ENCODE measurements around the gene IL10RB. TPM values are rescaled to one million over a fixed set of nuclear protein-coding genes. Genes with fewer than 3 reads are reported as not detected.

Gene IL10RB
- total RNA-seq, 1 donor from 2014 or later: 13.8 TPM

DNA sequence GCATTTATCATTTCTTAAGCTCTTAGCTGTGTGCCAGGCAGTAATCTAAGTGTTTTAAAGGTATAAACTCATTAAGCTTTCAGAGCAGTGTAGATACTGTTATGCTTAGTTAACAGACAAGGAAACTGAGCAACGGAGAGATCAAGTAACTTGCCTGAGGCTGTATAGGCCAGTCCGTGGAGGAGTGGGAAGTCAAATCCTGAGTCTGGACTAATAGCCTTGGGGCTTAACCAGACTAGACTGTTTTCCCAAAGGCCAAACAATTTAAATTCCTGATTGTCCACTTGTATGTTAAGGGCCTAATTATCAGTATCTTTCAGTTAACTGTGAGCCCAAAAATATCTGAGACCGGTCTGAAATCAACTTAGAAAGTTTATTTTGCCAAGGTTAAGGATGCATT, 61.2 kb downstream of the IL10RB start:
- Mint-ChIP-seq H3K36me3 (peaks cover 19% of the 10 kb centered on the region), H3K4me1 (ENCODE audit: unreplicated experiment) (peaks cover 10% of the 10 kb centered on the region), H3K27me3 (no peaks in the 10 kb centered on the region), H3K4me3 (no peak overlapping the region), H3K27ac (no peak overlapping the region), H3K9me3 (no peaks in the 10 kb centered on the region)
- TF ChIP-seq, protein P1, sequence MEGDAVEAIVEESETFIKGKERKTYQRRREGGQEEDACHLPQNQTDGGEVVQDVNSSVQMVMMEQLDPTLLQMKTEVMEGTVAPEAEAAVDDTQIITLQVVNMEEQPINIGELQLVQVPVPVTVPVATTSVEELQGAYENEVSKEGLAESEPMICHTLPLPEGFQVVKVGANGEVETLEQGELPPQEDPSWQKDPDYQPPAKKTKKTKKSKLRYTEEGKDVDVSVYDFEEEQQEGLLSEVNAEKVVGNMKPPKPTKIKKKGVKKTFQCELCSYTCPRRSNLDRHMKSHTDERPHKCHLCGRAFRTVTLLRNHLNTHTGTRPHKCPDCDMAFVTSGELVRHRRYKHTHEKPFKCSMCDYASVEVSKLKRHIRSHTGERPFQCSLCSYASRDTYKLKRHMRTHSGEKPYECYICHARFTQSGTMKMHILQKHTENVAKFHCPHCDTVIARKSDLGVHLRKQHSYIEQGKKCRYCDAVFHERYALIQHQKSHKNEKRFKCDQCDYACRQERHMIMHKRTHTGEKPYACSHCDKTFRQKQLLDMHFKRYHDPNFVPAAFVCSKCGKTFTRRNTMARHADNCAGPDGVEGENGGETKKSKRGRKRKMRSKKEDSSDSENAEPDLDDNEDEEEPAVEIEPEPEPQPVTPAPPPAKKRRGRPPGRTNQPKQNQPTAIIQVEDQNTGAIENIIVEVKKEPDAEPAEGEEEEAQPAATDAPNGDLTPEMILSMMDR (conservative IDR thresholded peaks at IDR 0.05): no peak
- no peak for DNase-seq (ENCODE audit: extremely low spot score, unreplicated experiment)

DNA sequence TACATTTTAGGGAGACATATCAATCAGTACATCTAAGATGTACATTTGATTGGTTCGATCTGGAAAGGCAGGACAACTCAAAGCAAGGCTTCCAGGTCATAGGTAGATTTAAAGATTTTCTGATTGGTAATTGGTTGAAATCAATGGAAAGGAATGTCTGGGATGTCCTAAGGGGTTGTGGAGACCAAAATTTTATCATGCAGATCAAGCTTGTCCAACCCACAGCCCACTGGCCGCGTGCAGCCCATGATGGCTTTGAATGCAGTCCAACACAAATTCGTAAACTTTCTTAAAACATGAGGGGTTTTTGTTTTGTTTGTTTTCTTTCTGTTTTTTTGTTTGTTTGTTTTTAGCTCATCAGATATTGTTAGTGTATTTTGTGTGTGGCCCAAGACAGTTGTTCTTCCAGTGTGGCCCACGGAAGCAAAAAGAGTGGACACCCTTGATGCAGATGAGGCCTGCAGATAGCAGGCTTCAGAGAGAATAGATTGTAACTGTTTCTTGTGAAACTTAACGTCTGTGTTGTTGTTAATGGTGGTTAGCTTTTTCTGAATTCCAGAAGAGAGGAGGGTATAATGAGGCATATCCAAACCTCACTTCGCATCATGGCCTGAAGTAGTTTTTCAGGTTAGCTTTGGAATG, 61.7 kb downstream of the IL10RB start:
- Mint-ChIP-seq H3K4me3 (no peak overlapping the region), H3K9me3 (peaks cover 3% of the 10 kb centered on the region)
- no peak for DNase-seq (ENCODE audit: extremely low spot score, unreplicated experiment)

DNA sequence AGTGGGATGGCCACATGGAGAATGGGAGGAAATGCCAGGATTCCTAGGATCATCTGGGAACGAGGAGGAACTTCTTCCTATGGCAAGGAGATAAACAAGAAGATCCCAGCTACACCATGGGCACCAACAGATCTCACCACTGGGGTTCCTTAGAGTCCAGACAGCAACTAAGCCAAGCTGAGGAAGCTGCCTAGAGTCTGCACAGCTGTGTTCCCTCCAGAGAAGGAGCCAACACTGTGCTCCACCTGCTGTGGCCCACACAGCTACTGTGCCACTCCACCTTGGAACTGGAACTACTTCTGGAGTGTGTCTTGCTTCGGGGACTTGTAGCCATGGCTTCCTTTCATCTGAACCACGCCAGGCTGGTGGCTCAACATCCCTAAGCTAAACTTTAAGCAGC, 64.6 kb downstream of the IL10RB start:
- TF ChIP-seq, protein P1 (conservative IDR thresholded peaks at IDR 0.05): no peak
- H3K27ac Mint-ChIP-seq: no peak overlapping the region
- H3K4me1 Mint-ChIP-seq (ENCODE audit: unreplicated experiment): peaks cover 10% of the 10 kb centered on the region
- DNase-seq (ENCODE audit: extremely low spot score, unreplicated experiment): no peak
- H3K4me3 Mint-ChIP-seq: no peak overlapping the region
- peaks cover 8% of the 10 kb centered on the region for H3K9me3 Mint-ChIP-seq
- no peaks in the 10 kb centered on the region for H3K27me3 Mint-ChIP-seq
- peaks cover 29% of the 10 kb centered on the region for H3K36me3 Mint-ChIP-seq

More for the DNA sequence above, 61.7 kb downstream of the IL10RB start:
- Mint-ChIP-seq H3K27ac (no peak overlapping the region), H3K4me1 (ENCODE audit: unreplicated experiment) (peaks cover 10% of the 10 kb centered on the region), H3K36me3 (peaks cover 25% of the 10 kb centered on the region), H3K27me3 (no peaks in the 10 kb centered on the region)
- TF ChIP-seq, protein P1 (conservative IDR thresholded peaks at IDR 0.05): no peak

DNA sequence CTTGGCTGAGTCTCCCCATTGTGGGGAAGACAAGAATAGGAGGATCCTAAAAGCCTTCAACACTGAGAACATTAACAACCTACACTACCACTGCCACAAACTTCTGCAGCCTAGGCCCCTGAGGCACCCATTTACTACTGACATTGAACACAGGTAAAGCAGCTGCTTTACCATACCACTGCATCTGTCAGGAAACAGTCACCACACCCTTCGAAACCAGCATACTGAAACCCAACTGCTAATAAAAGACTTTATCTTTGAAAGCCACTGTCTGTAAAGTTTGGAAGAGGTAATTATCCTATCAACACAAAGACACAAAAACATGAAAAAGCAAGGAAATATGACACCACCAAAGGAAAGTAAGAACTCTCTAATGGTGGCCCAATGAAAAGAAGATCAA, 66.0 kb downstream of the IL10RB start:
- TF ChIP-seq, protein P1 (conservative IDR thresholded peaks at IDR 0.05): no peak
- no peak overlapping the region for H3K4me3 Mint-ChIP-seq
- H3K4me1 Mint-ChIP-seq (ENCODE audit: unreplicated experiment): peaks cover 10% of the 10 kb centered on the region
- DNase-seq (ENCODE audit: extremely low spot score, unreplicated experiment): no peak
- H3K9me3 Mint-ChIP-seq: peaks cover 8% of the 10 kb centered on the region
- no peaks in the 10 kb centered on the region for H3K27me3 Mint-ChIP-seq
- peaks cover 29% of the 10 kb centered on the region for H3K36me3 Mint-ChIP-seq
- no peak overlapping the region for H3K27ac Mint-ChIP-seq

DNA sequence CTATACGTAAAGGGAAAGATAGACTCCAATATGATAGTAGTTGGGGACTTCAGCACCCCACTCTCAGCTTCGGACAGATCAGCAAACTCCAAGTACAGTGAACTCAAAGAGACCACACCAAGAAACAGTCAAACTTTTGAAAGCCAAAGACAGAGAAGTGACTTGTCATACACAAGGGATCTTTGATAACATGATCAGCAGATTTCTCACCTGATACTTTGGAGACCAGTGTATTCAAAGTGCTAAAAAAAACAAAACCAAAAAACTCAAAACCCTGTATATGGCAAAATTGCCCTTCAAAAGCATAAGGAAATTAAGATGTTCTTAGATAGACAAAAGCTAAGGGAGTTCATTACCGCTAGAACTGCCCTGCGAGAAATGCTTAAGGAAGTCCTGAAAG, 68.0 kb downstream of the IL10RB start:
- Mint-ChIP-seq H3K4me3 (no peak overlapping the region), H3K4me1 (ENCODE audit: unreplicated experiment) (no peaks in the 10 kb centered on the region), H3K9me3 (peaks cover 8% of the 10 kb centered on the region), H3K27ac (no peak overlapping the region), H3K27me3 (no peaks in the 10 kb centered on the region), H3K36me3 (peaks cover 25% of the 10 kb centered on the region)
- DNase-seq (ENCODE audit: extremely low spot score, unreplicated experiment): no peak
- TF ChIP-seq, protein P1 (conservative IDR thresholded peaks at IDR 0.05): no peak

Measured in type B pancreatic cell (in vitro differentiated cells).